ENCODE results near the gene TRIP13.
"Not testable (repeated sequence)": the region's sequence is repeated elsewhere in the genome, so short reads cannot be mapped to it uniquely, and the experiment has no call there.

The TRIP13 gene

DNA sequence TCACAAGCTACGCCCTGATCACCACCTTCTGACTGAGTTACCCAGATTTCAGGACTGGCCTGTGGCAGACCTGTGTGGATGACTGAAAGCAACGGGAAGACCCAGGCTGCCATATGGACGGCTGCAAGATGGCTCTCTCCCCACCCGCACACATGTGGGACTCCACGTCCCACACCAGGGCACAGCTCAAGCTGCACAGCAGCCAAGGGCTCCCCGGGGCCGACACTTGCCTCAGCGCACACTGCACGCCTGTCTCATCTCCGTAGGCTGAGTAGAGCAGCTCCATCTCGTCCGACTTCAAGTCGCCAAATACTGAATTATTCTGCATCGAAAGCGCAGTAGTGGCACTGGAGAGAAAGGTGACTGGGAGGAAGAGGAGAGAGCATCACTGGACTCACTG lies 14.6 kb upstream of the TRIP13 start:
- Histone ChIP-seq H4K20me1 (ENCODE audit: insufficient read depth, low read length) (0 out of 2 replicates have a peak, but pooled peaks cover 2% of the 10 kb centered on the region), H3K27me3 (replicated peaks; ENCODE audit: insufficient read depth, low read length) (no peaks in the 10 kb centered on the region), H3K27ac (ENCODE audit: low read length) (no peak overlapping the region), H3K9me3 (replicated peaks; ENCODE audit: insufficient read depth, low read length) (no peaks in the 10 kb centered on the region), H3K79me2 (ENCODE audit: low read length) (peaks cover 26% of the 10 kb centered on the region), H3K9me2 (replicated peaks; ENCODE audit: insufficient read depth, low read length) (no peaks in the 10 kb centered on the region), H3K9ac (ENCODE audit: low read length) (no peak overlapping the region), H3F3A (ENCODE audit: insufficient read depth, low read length) (no peaks in the 10 kb centered on the region; the same call in 1 of the 2 replicates), H3K36me3 (replicated peaks; ENCODE audit: insufficient read depth, low read length) (peaks cover 4% of the 10 kb centered on the region), H2AFZ (ENCODE audit: low read length) (no peak overlapping the region), H3K4me1 (ENCODE audit: low read length) (no peaks in the 10 kb centered on the region), H3K4me2 (ENCODE audit: low read depth, low read length) (no peak overlapping the region), H3K4me3 (ENCODE audit: low read length) (no peak overlapping the region)
- no peak for DNase-seq
- TF ChIP-seq EZH2phosphoT487 (IDR thresholded peaks at IDR 0.05; ENCODE audit: low read length) (no peak), EZH2 (optimal IDR thresholded peaks at IDR 0.05; ENCODE audit: low read depth, low read length) (no peak), CTCF (IDR thresholded peaks at IDR 0.05; ENCODE audit: low read length) (no peak)

- H3K4me1 ChIP-seq (ENCODE audit: low read length); H3K27ac ChIP-seq (ENCODE audit: low read length); H3K9me3 ChIP-seq (replicated peaks; ENCODE audit: insufficient read depth, low read length); H3K4me3 ChIP-seq (ENCODE audit: low read length); H4K20me1 ChIP-seq (ENCODE audit: insufficient read depth, low read length); H3K27me3 ChIP-seq (replicated peaks; ENCODE audit: insufficient read depth, low read length); DNase-seq; H3K9me2 ChIP-seq (replicated peaks; ENCODE audit: insufficient read depth, low read length); H3F3A ChIP-seq (ENCODE audit: insufficient read depth, low read length); H3K9ac ChIP-seq (ENCODE audit: low read length); H2AFZ ChIP-seq (ENCODE audit: low read length); H3K4me2 ChIP-seq (ENCODE audit: low read depth, low read length); H3K36me3 ChIP-seq (replicated peaks; ENCODE audit: insufficient read depth, low read length): not testable (repeated sequence)
- peaks cover 31% of the 10 kb centered on the region for H3K79me2 ChIP-seq (ENCODE audit: low read length)
Observed at GRCh38 chr5:878677-879076, 14.0 kb upstream of the TRIP13 start.

GRCh38 chr5:880816-881550 lies 11.7 kb upstream of the TRIP13 start:
- peaks cover 15% of the 10 kb centered on the region for H3K36me3 ChIP-seq (replicated peaks; ENCODE audit: insufficient read depth, low read length)
- H3K9me2 ChIP-seq (replicated peaks; ENCODE audit: insufficient read depth, low read length), result no peaks in the 10 kb centered on the region
- H3K27ac ChIP-seq (ENCODE audit: low read length), result no peak overlapping the region
- TF ChIP-seq CTCF (IDR thresholded peaks at IDR 0.05; ENCODE audit: low read length), result no peak
- no peak for TF ChIP-seq EZH2 (optimal IDR thresholded peaks at IDR 0.05; ENCODE audit: low read depth, low read length)
- no peak for TF ChIP-seq EZH2phosphoT487 (IDR thresholded peaks at IDR 0.05; ENCODE audit: low read length)
- no peak overlapping the region for H3K4me2 ChIP-seq (ENCODE audit: low read depth, low read length)
- H2AFZ ChIP-seq (ENCODE audit: low read length), result no peak overlapping the region
- H3K79me2 ChIP-seq (ENCODE audit: low read length), result peaks cover 49% of the 10 kb centered on the region
- H3K4me3 ChIP-seq (ENCODE audit: low read length), result no peak overlapping the region
- no peak overlapping the region for H3K9ac ChIP-seq (ENCODE audit: low read length)
- no peaks in the 10 kb centered on the region for H4K20me1 ChIP-seq (ENCODE audit: insufficient read depth, low read length)
- H3K9me3 ChIP-seq (replicated peaks; ENCODE audit: insufficient read depth, low read length), result no peaks in the 10 kb centered on the region
- no peaks in the 10 kb centered on the region; the same call in 1 of the 2 replicates for H3F3A ChIP-seq (ENCODE audit: insufficient read depth, low read length)
- no peak for DNase-seq
- H3K27me3 ChIP-seq (replicated peaks; ENCODE audit: insufficient read depth, low read length), result no peaks in the 10 kb centered on the region
- no peaks in the 10 kb centered on the region for H3K4me1 ChIP-seq (ENCODE audit: low read length)

DNA sequence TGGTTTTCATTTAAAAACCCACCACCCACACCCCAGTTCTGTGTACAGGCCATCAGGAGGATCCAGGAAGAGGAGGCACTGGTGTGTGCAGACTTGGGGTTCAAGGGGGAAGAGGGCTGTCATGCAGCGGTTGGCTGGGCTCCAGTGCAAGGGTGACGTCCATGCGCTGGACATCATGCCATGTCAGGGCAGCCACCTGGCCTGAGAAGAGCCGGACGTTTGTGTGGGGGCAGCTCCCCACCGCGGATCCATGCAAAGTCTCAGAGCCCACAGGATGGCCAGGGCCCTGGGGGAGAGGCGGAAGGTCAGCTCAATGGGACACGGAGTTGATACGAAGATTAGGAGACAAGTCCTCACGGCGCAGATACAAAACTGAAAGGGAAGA lies 11.1 kb upstream of the TRIP13 start:
- Histone ChIP-seq H3K27me3 (replicated peaks; ENCODE audit: insufficient read depth, low read length) (no peaks in the 10 kb centered on the region), H3K36me3 (replicated peaks; ENCODE audit: insufficient read depth, low read length) (peaks cover 15% of the 10 kb centered on the region), H3K27ac (ENCODE audit: low read length) (no peak overlapping the region), H4K20me1 (ENCODE audit: insufficient read depth, low read length) (no peaks in the 10 kb centered on the region), H3K9me2 (replicated peaks; ENCODE audit: insufficient read depth, low read length) (no peaks in the 10 kb centered on the region), H2AFZ (ENCODE audit: low read length) (no peak overlapping the region), H3K4me3 (ENCODE audit: low read length) (no peak overlapping the region), H3F3A (ENCODE audit: insufficient read depth, low read length) (no peaks in the 10 kb centered on the region; the same call in 1 of the 2 replicates), H3K9me3 (replicated peaks; ENCODE audit: insufficient read depth, low read length) (no peaks in the 10 kb centered on the region), H3K4me2 (ENCODE audit: low read depth, low read length) (no peak overlapping the region), H3K4me1 (ENCODE audit: low read length) (no peaks in the 10 kb centered on the region), H3K79me2 (ENCODE audit: low read length) (peaks cover 54% of the 10 kb centered on the region), H3K9ac (ENCODE audit: low read length) (no peak overlapping the region)
- no peak for DNase-seq
- TF ChIP-seq CTCF (IDR thresholded peaks at IDR 0.05; ENCODE audit: low read length), result no peak
- TF ChIP-seq EZH2phosphoT487 (IDR thresholded peaks at IDR 0.05; ENCODE audit: low read length), result no peak
- no peak for TF ChIP-seq EZH2 (optimal IDR thresholded peaks at IDR 0.05; ENCODE audit: low read depth, low read length)

All from MM.1S (cell line).